Activated naive CD8-positive, alpha-beta T cell treated with anti-CD3 and anti-CD28 coated beads, Interleukin-2, amount 10 ng/mL, durations not matched to agents 7 days and 5 days (primary cell): ENCODE results near the gene OSM. TPM values are rescaled to one million over a fixed set of nuclear protein-coding genes. Genes with fewer than 3 reads are reported as not detected.
A peak's percentile ranks its signal among the peaks of the same experiment; 100 is the strongest.

Experiments used
- ATAC-seq: fragments of 150-1000 bp; cut with Tn5 transposase; one replicate; pipeline ENCODE4 v1.10.0; 2021; ENCODE audit warnings: low read depth, moderate library complexity
- POLR2A ChIA-PET: fragments of 350-600 bp; sonication (Branson Sonifier 250); formaldehyde crosslinking; loops from one replicate; lab custom pipeline; 2021; ENCODE audit warnings: antibody characterized with exemption; lab: Charles Lee
- DNase-seq: peaks from one replicate; pipeline ENCODE4 v3.0.0; 2021
- H3K27ac Mint-ChIP-seq: one replicate; pipeline ENCODE4 v1.8.0; 2022; ENCODE audit warnings: mild to moderate bottlenecking, mixed read lengths
- H3K27me3 Mint-ChIP-seq: one replicate; pipeline ENCODE4 v1.8.0; 2022; ENCODE audit warnings: mild to moderate bottlenecking, moderate library complexity, mixed read lengths
- H3K36me3 Mint-ChIP-seq: one replicate; pipeline ENCODE4 v1.8.0; 2021; ENCODE audit warnings: mild to moderate bottlenecking, mixed read lengths
- H3K4me1 Mint-ChIP-seq: one replicate; pipeline ENCODE4 v1.8.0; 2021; ENCODE audit warnings: mixed read lengths
- H3K4me3 Mint-ChIP-seq: one replicate; pipeline ENCODE4 v1.8.0; 2022; ENCODE audit warnings: mild to moderate bottlenecking, moderate library complexity, mixed read lengths
- H3K9me3 Mint-ChIP-seq: one replicate; pipeline ENCODE4 v1.8.0; 2021; ENCODE audit warnings: mixed read lengths
- total RNA-seq, 2 experiments: library from RNA; stranded (reverse); gene quantifications; one replicate each; pipeline ENCODE4 v1.2.3, GENCODE V29; 2021

The OSM gene
- total RNA-seq, result 100 to 1,000 TPM; 125 to 142 TPM

DNA sequence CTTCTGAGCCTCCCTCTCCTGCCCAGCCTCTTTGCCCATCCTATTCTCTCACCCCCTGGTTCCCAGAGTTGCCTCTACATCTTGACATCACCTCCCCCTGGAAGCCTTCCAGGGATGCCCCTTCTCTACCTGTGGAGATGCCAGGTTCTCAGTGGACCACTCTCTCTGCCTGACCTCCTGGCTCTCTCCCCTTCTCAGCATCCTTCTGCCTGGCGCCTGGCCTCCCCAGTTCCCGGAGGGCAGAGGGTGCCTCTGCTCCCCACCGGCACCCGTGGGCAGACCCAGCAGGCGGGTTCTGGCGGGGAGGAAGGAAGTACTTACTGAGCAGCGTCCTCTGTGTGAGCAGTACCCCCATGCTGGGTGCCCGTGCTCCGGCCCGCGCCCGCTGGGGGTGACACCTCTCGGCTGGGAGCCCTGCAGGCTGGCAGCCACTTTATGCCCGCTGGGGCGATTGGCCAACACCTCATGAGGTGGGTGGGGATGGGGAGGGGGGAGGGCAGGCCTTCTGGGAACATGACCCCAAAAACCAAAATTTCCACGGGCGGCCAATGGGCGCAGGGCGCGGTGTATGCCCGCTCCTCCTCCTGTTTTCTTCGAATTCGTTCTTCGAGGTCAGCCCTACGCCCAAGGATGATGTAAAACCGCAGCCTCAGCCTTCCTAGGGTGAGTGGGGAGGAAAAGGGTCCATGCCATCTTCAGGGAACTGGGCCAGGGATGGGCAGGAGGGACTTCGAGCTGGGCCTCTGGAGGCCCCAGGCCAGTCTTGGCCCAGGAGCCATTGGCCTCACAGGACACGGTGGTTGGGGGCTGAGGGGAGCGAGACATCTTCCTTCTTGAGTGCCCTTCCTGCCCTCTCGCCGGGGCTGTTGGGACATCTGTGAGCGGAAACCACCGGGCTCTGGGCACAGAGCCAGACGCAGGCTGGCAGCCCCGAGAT, at the start of gene OSM:
TSS of gene OSM (minus strand) at position 407 of the 937 bp plus-strand sequence. CDS start at position 355, 52 bp downstream.
- Mint-ChIP-seq H3K4me1 (peaks cover 47% of the 10 kb centered on the region), H3K9me3 (no peaks in the 10 kb centered on the region), H3K4me3 (peak within 1 kb of the TSS; percentile 88), H3K27me3 (no peaks in the 10 kb centered on the region), H3K27ac (peak within 1 kb of the TSS; percentile 97), H3K36me3 (peaks cover 60% of the 10 kb centered on the region)
- ATAC-seq (peak; percentile 47), DNase-seq (peak; percentile 87)
- POLR2A ChIA-PET, result interaction anchor here (0.7 to 7.5 kb wide), 28 partner anchors 11 to 162 kb away, joined by 3 to 91 read pairs (median 4); partner anchors contain the start of genes CASTOR1, CCDC157, LIF and SF3A1

GRCh38 chr22:30315962-30316576, 49.4 kb upstream of the OSM start:
- ATAC-seq (no peak), DNase-seq (no peak)
- Mint-ChIP-seq H3K27me3 (no peaks in the 10 kb centered on the region), H3K36me3 (peaks cover 49% of the 10 kb centered on the region), H3K27ac (no peak overlapping the region), H3K4me1 (peaks cover 67% of the 10 kb centered on the region), H3K4me3 (no peak overlapping the region), H3K9me3 (no peaks in the 10 kb centered on the region)
- POLR2A ChIA-PET, result interaction anchor here (1.1 to 2.9 kb wide), 5 partner anchors 8 to 14 kb away, joined by 3 to 12 read pairs (median 4); partner anchors contain the start of gene TBC1D10A

DNA sequence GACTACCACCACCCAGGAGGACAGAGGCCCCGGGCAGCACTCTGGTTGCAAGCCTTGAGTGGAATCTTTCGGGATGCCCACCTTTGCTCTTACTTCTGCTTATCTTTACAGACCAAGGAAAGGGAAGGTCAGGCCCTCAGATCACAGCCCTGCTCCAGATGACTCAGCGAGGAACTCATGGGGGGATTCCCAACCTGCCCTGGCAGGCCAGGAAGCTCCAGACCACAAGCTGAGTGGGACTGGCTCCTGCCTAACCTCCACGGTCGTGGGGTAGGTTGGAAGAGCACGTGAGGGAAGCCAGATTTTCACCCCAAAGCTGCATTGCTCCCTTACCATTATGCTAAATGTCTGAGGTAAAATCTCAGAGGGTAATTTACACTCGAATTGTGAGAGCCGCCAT, 48.3 kb upstream of the OSM start:
- no peak for ATAC-seq
- Mint-ChIP-seq H3K27me3 (no peaks in the 10 kb centered on the region), H3K4me3 (peak overlapping the region; percentile 16), H3K9me3 (no peaks in the 10 kb centered on the region), H3K4me1 (peaks cover 76% of the 10 kb centered on the region), H3K36me3 (peaks cover 50% of the 10 kb centered on the region), H3K27ac (peak overlapping the region; percentile 35)
- POLR2A ChIA-PET, result interaction anchor here (0.9 to 3.1 kb wide), 3 partner anchors 9 to 24 kb away, joined by 3 to 18 read pairs (median 12); partner anchors contain the start of genes CASTOR1 and TBC1D10A
- DNase-seq, result no peak

GRCh38 chr22:30313527-30314363, 47.1 kb upstream of the OSM start:
- Mint-ChIP-seq H3K27ac (peak overlapping the region; percentile 32), H3K4me1 (peaks cover 72% of the 10 kb centered on the region), H3K4me3 (peak overlapping the region; percentile 2), H3K9me3 (no peaks in the 10 kb centered on the region), H3K27me3 (no peaks in the 10 kb centered on the region), H3K36me3 (peaks cover 42% of the 10 kb centered on the region)
- DNase-seq, result no peak
- ATAC-seq, result no peak
- POLR2A ChIA-PET, result interaction anchor here (0.6 to 3.1 kb wide), 7 partner anchors 8 to 60 kb away, joined by 3 to 18 read pairs (median 5); partner anchors contain the start of genes CASTOR1 and TBC1D10A

DNA sequence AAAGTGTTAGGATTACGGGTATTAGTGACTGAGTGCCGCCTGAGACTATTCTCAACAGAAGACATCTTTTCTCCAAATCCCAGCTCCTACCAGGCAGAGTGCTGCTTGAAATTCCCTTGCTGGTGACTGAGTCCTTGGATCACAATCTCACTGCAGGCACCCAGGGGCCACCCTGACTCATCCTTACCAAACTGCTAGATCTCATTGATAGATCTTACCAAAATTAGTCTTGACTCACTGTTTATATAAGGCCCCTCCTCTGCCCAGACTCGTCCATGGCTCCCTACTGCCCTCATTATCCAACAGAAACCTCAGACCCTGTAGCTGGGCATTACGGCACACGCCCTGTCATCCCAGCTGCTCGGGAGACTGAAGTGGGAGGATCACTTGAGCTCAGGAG, 45.4 kb upstream of the OSM start:
- Mint-ChIP-seq H3K36me3 (peaks cover 47% of the 10 kb centered on the region), H3K4me1 (peaks cover 75% of the 10 kb centered on the region), H3K9me3 (no peaks in the 10 kb centered on the region), H3K27ac (peak overlapping the region; percentile 63), H3K4me3 (no peak overlapping the region), H3K27me3 (no peaks in the 10 kb centered on the region)
- ATAC-seq (no peak), DNase-seq (no peak)
- POLR2A ChIA-PET, result interaction anchor here (1.1 to 2.3 kb wide), 2 partner anchors 14 to 23 kb away, joined by 3 to 16 read pairs; partner anchors contain the start of genes CASTOR1 and TBC1D10A

GRCh38 chr22:30310881-30311771, 44.5 kb upstream of the OSM start:
- POLR2A ChIA-PET, result interaction anchor here (0.6 to 9.4 kb wide), 5 partner anchors 12 to 92 kb away, joined by 3 to 160 read pairs (median 8); partner anchors contain the start of genes CASTOR1, CCDC157, SF3A1 and TBC1D10A
- H3K4me1 Mint-ChIP-seq, result peaks cover 79% of the 10 kb centered on the region
- peak overlapping the region; percentile 20 for H3K4me3 Mint-ChIP-seq
- H3K27ac Mint-ChIP-seq, result peak overlapping the region; percentile 88
- no peaks in the 10 kb centered on the region for H3K9me3 Mint-ChIP-seq
- ATAC-seq (no peak), DNase-seq (no peak)
- peaks cover 44% of the 10 kb centered on the region for H3K36me3 Mint-ChIP-seq
- no peaks in the 10 kb centered on the region for H3K27me3 Mint-ChIP-seq

DNA sequence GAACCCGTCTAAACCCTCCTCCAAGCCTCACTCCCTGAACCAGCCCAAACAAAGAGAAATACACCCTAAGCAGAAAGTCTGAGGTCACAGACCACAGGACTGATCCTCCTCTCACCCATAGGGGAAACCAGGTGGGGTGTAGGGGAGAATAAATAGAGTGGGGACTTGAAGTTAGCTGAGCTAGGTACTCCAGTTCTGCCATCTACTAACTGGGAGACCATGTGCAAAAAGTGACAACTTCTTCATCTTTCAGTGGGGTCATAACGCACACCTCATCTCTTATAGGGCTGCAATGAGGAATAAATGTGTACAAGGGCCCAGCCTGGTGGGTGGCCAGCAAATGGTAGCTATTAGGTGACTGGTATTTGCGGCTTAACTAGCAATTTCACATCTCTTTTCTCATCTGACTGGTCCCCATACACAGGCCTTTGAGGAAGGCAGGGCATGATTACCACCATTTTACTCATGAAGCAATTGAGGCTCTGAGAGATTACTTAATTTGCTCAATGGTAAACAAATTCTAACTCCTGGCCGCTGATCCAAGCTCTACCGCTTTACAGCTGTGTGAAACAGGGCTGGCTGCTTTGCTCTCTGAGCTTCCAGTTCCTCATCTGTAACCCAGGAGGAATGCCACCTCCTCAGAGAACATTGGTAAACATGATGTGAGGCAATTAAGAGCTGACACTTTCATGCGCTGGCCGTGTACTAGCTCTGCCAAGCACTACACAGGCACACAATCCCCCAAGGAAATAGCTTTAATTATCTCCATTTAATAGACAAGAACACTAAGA, 43.5 kb upstream of the OSM start:
- POLR2A ChIA-PET, result interaction anchor here (0.6 to 9.4 kb wide), 6 partner anchors 13 to 93 kb away, joined by 3 to 160 read pairs (median 6); partner anchors contain the start of genes CASTOR1, CCDC157, SF3A1 and TBC1D10A
- peaks cover 38% of the 10 kb centered on the region for H3K36me3 Mint-ChIP-seq
- peak overlapping the region; percentile 88 for H3K27ac Mint-ChIP-seq
- DNase-seq (no peak), ATAC-seq (peak; percentile 49)
- no peaks in the 10 kb centered on the region for H3K9me3 Mint-ChIP-seq
- H3K27me3 Mint-ChIP-seq, result no peaks in the 10 kb centered on the region
- H3K4me3 Mint-ChIP-seq, result peak overlapping the region; percentile 76
- H3K4me1 Mint-ChIP-seq, result peaks cover 78% of the 10 kb centered on the region

DNA sequence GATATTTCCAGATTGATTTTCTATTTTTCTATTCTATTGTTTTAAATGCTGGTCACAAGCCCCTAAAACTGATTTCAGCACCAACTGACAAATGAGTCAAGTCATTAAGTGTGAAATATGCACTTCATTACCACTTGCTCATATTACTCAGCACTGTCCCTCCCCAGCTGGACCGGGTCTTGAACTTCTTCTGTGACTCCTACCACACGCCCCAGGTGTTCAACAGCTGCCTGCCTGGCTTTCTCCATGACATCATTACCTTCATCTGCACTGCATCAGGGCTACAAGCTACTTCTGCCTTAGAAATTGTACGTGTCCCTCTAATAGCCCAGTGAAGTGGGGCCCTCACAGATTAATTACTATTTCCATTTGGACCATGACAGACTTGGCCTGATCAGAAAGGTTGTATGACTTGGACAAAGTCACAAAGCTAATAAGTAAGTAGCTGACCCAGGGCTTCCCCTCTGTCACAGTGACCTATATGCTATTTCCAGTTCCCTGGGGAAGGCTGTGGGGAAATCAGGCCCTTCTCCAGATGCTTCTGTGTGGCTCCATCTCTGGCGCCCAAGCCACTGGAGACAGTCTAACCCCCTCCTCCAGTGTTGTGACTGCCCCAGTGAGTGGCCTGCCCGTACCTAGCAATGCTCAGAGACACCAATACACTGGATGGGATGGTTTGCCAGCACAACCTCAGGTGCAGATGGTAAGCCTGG, 42.0 kb upstream of the OSM start:
- Mint-ChIP-seq H3K9me3 (no peaks in the 10 kb centered on the region), H3K4me3 (peak overlapping the region; percentile 52), H3K27me3 (no peaks in the 10 kb centered on the region), H3K36me3 (peaks cover 33% of the 10 kb centered on the region), H3K27ac (peak overlapping the region; percentile 80), H3K4me1 (peaks cover 82% of the 10 kb centered on the region)
- POLR2A ChIA-PET, result interaction anchor here (0.6 to 9.4 kb wide), 6 partner anchors 12 to 69 kb away, joined by 3 to 160 read pairs (median 10); partner anchors contain the start of genes CASTOR1, CCDC157, SF3A1 and TBC1D10A
- no peak for ATAC-seq
- DNase-seq, result no peak

GRCh38 chr22:30308093-30308492, 41.4 kb upstream of the OSM start:
- H3K4me3 Mint-ChIP-seq, result peak overlapping the region; percentile 52
- no peak for ATAC-seq

GRCh38 chr22:30307041-30307574, 40.5 kb upstream of the OSM start:
- peak overlapping the region; percentile 73 for H3K4me3 Mint-ChIP-seq
- peaks cover 34% of the 10 kb centered on the region for H3K36me3 Mint-ChIP-seq
- DNase-seq (no peak), ATAC-seq (peak; percentile 8)
- peaks cover 88% of the 10 kb centered on the region for H3K4me1 Mint-ChIP-seq
- H3K9me3 Mint-ChIP-seq, result no peaks in the 10 kb centered on the region
- POLR2A ChIA-PET, result interaction anchor here (1.0 to 9.4 kb wide), 7 partner anchors 9 to 117 kb away, joined by 3 to 160 read pairs (median 14); partner anchors contain the start of genes CASTOR1, CCDC157, SF3A1 and TBC1D10A
- no peaks in the 10 kb centered on the region for H3K27me3 Mint-ChIP-seq
- H3K27ac Mint-ChIP-seq, result peak overlapping the region; percentile 80

More at GRCh38 chr22:30308093-30308492, 41.4 kb upstream of the OSM start:
- H3K27ac Mint-ChIP-seq, result peak overlapping the region; percentile 80
- POLR2A ChIA-PET, result interaction anchor here (0.7 to 9.4 kb wide), 3 partner anchors 15 to 48 kb away, joined by 3 to 160 read pairs (median 110); partner anchors contain the start of genes CASTOR1, CCDC157, SF3A1 and TBC1D10A
- H3K27me3 Mint-ChIP-seq, result no peaks in the 10 kb centered on the region
- H3K36me3 Mint-ChIP-seq, result peaks cover 37% of the 10 kb centered on the region
- H3K4me1 Mint-ChIP-seq, result peaks cover 88% of the 10 kb centered on the region
- no peak for DNase-seq
- no peaks in the 10 kb centered on the region for H3K9me3 Mint-ChIP-seq
